GM06990 (cell line): Measurements from ENCODE around the gene LIPA.
A peak's percentile ranks its signal among the peaks of the same experiment; 100 is the strongest.

ENCODE experiments used
- DNase-seq: peaks from one replicate; pipeline ENCODE4 v3.0.0-alpha.2; 2011; ENCODE audit not compliant: insufficient read length; ENCODE audit errors: extremely low read depth
- H3K27me3 ChIP-seq: replicated peaks from 2 replicates; pipeline ENCODE4 v1.6.0; 2011; ENCODE audit warnings: low read length; ENCODE audit not compliant: control insufficient read depth, insufficient read depth
- H3K36me3 ChIP-seq: 2 replicates; pipeline ENCODE4 v1.5.1; 2011; ENCODE audit warnings: low read length; ENCODE audit not compliant: control insufficient read depth, insufficient read depth
- H3K4me3 ChIP-seq: replicated peaks from 2 replicates; pipeline ENCODE4 v1.5.1; 2011; ENCODE audit warnings: low read depth, mild to moderate bottlenecking, control low read depth, low read length
- TF ChIP-seq, protein P1 (sequence below): IDR thresholded peaks from 2 replicates; pipeline ENCODE4 v1.5.1; 2011; ENCODE audit warnings: low read length, control low read depth, mild to moderate bottlenecking, inconsistent platforms; ENCODE audit not compliant: insufficient read depth, poor library complexity, severe bottlenecking

Gene LIPA

DNA sequence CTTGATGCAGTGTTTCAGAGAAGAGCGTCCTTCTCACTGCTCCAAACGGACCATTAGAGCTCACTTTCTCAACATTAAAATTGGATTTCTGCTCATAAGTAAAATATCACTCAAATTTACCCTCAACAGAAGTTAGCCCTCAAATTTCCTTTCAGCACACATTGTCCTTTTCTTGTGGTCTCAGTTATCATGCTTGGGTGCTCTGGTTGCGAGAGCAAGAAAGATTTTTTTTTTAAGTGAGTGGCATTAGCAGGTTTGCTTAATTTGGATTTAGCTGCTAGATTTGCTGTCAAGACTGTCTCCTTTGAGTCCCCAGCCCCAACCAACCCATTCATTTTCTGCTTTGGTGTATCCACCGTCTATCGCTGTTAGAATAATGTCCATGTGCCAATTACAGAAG lies 41.9 kb downstream of the LIPA start:
- TF ChIP-seq, protein P1, sequence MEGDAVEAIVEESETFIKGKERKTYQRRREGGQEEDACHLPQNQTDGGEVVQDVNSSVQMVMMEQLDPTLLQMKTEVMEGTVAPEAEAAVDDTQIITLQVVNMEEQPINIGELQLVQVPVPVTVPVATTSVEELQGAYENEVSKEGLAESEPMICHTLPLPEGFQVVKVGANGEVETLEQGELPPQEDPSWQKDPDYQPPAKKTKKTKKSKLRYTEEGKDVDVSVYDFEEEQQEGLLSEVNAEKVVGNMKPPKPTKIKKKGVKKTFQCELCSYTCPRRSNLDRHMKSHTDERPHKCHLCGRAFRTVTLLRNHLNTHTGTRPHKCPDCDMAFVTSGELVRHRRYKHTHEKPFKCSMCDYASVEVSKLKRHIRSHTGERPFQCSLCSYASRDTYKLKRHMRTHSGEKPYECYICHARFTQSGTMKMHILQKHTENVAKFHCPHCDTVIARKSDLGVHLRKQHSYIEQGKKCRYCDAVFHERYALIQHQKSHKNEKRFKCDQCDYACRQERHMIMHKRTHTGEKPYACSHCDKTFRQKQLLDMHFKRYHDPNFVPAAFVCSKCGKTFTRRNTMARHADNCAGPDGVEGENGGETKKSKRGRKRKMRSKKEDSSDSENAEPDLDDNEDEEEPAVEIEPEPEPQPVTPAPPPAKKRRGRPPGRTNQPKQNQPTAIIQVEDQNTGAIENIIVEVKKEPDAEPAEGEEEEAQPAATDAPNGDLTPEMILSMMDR, result no peak
- H3K36me3 ChIP-seq, result no peaks in the 10 kb centered on the region
- H3K27me3 ChIP-seq, result peaks cover 2% of the 10 kb centered on the region
- DNase-seq, result no peak
- no peak overlapping the region for H3K4me3 ChIP-seq

GRCh38 chr10:89207801-89208551 lies 43.6 kb downstream of the LIPA start:
- Histone ChIP-seq H3K4me3 (peak overlapping the region; percentile 30), H3K27me3 (peaks cover 2% of the 10 kb centered on the region), H3K36me3 (no peaks in the 10 kb centered on the region)
- DNase-seq, result peak; percentile 22
- TF ChIP-seq, protein P1, result no peak

- H3K36me3 ChIP-seq, result no peaks in the 10 kb centered on the region
- no peak for DNase-seq
- TF ChIP-seq, protein P1, result no peak
- H3K27me3 ChIP-seq, result peaks cover 2% of the 10 kb centered on the region
- H3K4me3 ChIP-seq, result peak within 1 kb of the TSS; percentile 30
Observed at GRCh38 chr10:89207181-89207800, 44.3 kb downstream of the LIPA start, which contains the start of gene CH25H. CH25H (minus strand) TSS chr10:89207317; CDS start chr10:89207292, 25 bp downstream.

- TF ChIP-seq, protein P1, result no peak
- Histone ChIP-seq H3K36me3 (no peaks in the 10 kb centered on the region), H3K27me3 (peaks cover 2% of the 10 kb centered on the region), H3K4me3 (peak overlapping the region; percentile 30)
- DNase-seq, result peak; percentile 34
Observed at GRCh38 chr10:89206402-89207180, 45.0 kb downstream of the LIPA start.

DNA sequence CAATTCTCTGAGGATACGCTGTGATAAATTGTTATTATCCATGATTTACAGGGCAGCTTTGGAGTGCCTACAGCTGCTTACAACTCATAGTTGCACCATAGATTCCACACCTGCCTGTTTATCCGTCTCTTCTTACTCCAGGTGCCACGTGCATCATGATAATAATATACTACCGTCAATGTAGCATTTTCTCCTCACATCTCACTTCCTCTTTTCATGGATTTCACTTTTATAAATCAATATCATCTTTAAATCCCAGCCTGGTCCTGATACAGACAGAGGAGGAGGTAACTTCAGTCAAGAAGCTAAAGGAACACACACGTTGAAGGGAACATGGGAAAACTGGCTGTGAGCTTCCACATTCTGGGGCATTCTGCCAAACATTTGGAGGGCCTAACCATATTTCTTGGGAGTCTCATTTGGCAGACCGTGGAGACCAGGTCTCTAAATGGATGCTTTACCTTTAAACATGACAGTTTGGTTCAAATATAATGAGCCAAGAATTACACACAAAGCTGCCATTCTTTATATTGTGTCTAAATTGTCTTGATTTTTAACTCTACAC lies 46.9 kb downstream of the LIPA start:
- TF ChIP-seq, protein P1, result no peak
- H3K4me3 ChIP-seq, result no peak overlapping the region
- no peaks in the 10 kb centered on the region for H3K36me3 ChIP-seq
- no peak for DNase-seq
- peaks cover 2% of the 10 kb centered on the region for H3K27me3 ChIP-seq
